Glutamatergic neuron (in vitro differentiated cells): ENCODE measurements around the gene SLN. TPM values are rescaled to one million over a fixed set of nuclear protein-coding genes. Genes with fewer than 3 reads are reported as not detected.
"Not testable (repeated sequence)": the region's sequence is repeated elsewhere in the genome, so short reads cannot be mapped to it uniquely, and the experiment has no call there.

Experiments
- DNase-seq: peaks from one replicate; pipeline ENCODE4 v3.0.0; 2022
- H3K27ac Mint-ChIP-seq: one replicate; pipeline ENCODE4 v1.8.0; 2020; ENCODE audit warnings: mild to moderate bottlenecking, mixed read lengths, inconsistent platforms; ENCODE audit not compliant: unreplicated experiment
- H3K27me3 Mint-ChIP-seq: one replicate; pipeline ENCODE4 v1.8.0; 2020; ENCODE audit warnings: mild to moderate bottlenecking, moderate library complexity, mixed read lengths, inconsistent platforms; ENCODE audit not compliant: unreplicated experiment
- H3K36me3 Mint-ChIP-seq: one replicate; pipeline ENCODE4 v1.8.0; 2020; ENCODE audit warnings: mild to moderate bottlenecking, mixed read lengths, inconsistent platforms; ENCODE audit not compliant: unreplicated experiment
- H3K4me1 Mint-ChIP-seq: one replicate; pipeline ENCODE4 v1.8.0; 2020; ENCODE audit warnings: mild to moderate bottlenecking, low read depth, mixed read lengths, inconsistent platforms; ENCODE audit not compliant: unreplicated experiment
- H3K4me3 Mint-ChIP-seq: one replicate; pipeline ENCODE4 v1.8.0; 2020; ENCODE audit warnings: mild to moderate bottlenecking, mixed read lengths, inconsistent platforms; ENCODE audit not compliant: unreplicated experiment
- H3K9me3 Mint-ChIP-seq: one replicate; pipeline ENCODE4 v1.8.0; 2020; ENCODE audit warnings: mild to moderate bottlenecking, moderate library complexity, mixed read lengths, inconsistent platforms; ENCODE audit not compliant: unreplicated experiment
- CTCF ChIP-seq: fragments of 200-600 bp; sonication (generic); IDR thresholded peaks from one replicate; pipeline ENCODE4 v1.5.0; 2021; ENCODE audit not compliant: partially characterized antibody, unreplicated experiment
- long read RNA-seq: library from polyadenylated mRNA; unstranded; transcript quantifications from one replicate; pipeline ENCODE4 v2.0.0, GENCODE V29; 2020; ENCODE audit not compliant: unreplicated experiment
- total RNA-seq: library from RNA; stranded (reverse); fragmentation: NEBNext Ultra II Directional; extraction: Animal tissue kit (Norgen Biotek cat#: 25700); gene quantifications from one replicate; pipeline ENCODE4 v1.2.1, GENCODE V29; 2021; ENCODE audit not compliant: unreplicated experiment

The SLN gene
- total RNA-seq: not detected
- long read RNA-seq: 0 reads

- H3K27ac Mint-ChIP-seq: no peak within 1 kb of the TSS
- no peaks in the 10 kb centered on the region for H3K9me3 Mint-ChIP-seq
- H3K36me3 Mint-ChIP-seq: no peaks in the 10 kb centered on the region
- no peak for DNase-seq
- H3K4me1 Mint-ChIP-seq: peaks cover 8% of the 10 kb centered on the region
- H3K27me3 Mint-ChIP-seq: no peaks in the 10 kb centered on the region
- TF ChIP-seq CTCF: no peak
- no peak within 1 kb of the TSS for H3K4me3 Mint-ChIP-seq
Observed at GRCh38 chr11:107711861-107712755, at the start of gene SLN. Gene SLN, minus strand, starts transcription at chr11:107712056.

- not testable (repeated sequence) for H3K4me1 Mint-ChIP-seq, H3K4me3 Mint-ChIP-seq, DNase-seq, H3K9me3 Mint-ChIP-seq, H3K27ac Mint-ChIP-seq, H3K36me3 Mint-ChIP-seq, H3K27me3 Mint-ChIP-seq
Observed at GRCh38 chr11:107758719-107759355, 47.0 kb upstream of the SLN start.

GRCh38 chr11:107757661-107758060 lies 45.8 kb upstream of the SLN start:
- no peaks in the 10 kb centered on the region for H3K36me3 Mint-ChIP-seq
- no peak for TF ChIP-seq CTCF
- peaks cover 4% of the 10 kb centered on the region for H3K9me3 Mint-ChIP-seq
- no peak overlapping the region for H3K27ac Mint-ChIP-seq
- no peak overlapping the region for H3K4me3 Mint-ChIP-seq
- H3K4me1 Mint-ChIP-seq: peaks cover 10% of the 10 kb centered on the region
- no peaks in the 10 kb centered on the region for H3K27me3 Mint-ChIP-seq
- no peak for DNase-seq

- H3K4me3 Mint-ChIP-seq: no peak overlapping the region
- DNase-seq: no peak
- H3K27me3 Mint-ChIP-seq: no peaks in the 10 kb centered on the region
- H3K9me3 Mint-ChIP-seq: peaks cover 4% of the 10 kb centered on the region
- H3K36me3 Mint-ChIP-seq: no peaks in the 10 kb centered on the region
- TF ChIP-seq CTCF: no peak
- H3K27ac Mint-ChIP-seq: no peak overlapping the region
- H3K4me1 Mint-ChIP-seq: peaks cover 14% of the 10 kb centered on the region
Observed at GRCh38 chr11:107756553-107756952, 44.7 kb upstream of the SLN start.

GRCh38 chr11:107752949-107753822 lies 41.3 kb upstream of the SLN start:
- Mint-ChIP-seq H3K27me3 (no peaks in the 10 kb centered on the region), H3K27ac (peak overlapping the region; percentile 74), H3K36me3 (no peaks in the 10 kb centered on the region), H3K9me3 (peaks cover 2% of the 10 kb centered on the region), H3K4me3 (peak overlapping the region; percentile 20), H3K4me1 (peaks cover 14% of the 10 kb centered on the region)
- no peak for TF ChIP-seq CTCF
- DNase-seq: no peak
